HEK293 (cell line): ENCODE measurements around the gene TRPC4AP.

Source experiments
- CTCF ChIP-seq: fragments of 450-650 bp; formaldehyde crosslinking; IDR thresholded peaks from 2 replicates; pipeline ENCODE4 v1.5.1; 2016; ENCODE audit warnings: missing biosample characterization, missing genetic modification characterization
- GLIS1 ChIP-seq: fragments of 450-650 bp; formaldehyde crosslinking; IDR thresholded peaks from 2 replicates; pipeline ENCODE4 v1.5.1; 2016; ENCODE audit warnings: missing biosample characterization, missing genetic modification characterization
- GLIS2 ChIP-seq: fragments of 450-650 bp; formaldehyde crosslinking; IDR thresholded peaks from 2 replicates; pipeline ENCODE4 v1.5.1; 2016; ENCODE audit warnings: missing biosample characterization, missing genetic modification characterization
- IKZF3 ChIP-seq: fragments of 450-650 bp; IDR thresholded peaks from 2 replicates; pipeline ENCODE4 v1.5.0; 2018; ENCODE audit warnings: missing biosample characterization, mild to moderate bottlenecking, missing genetic modification characterization, moderate library complexity
- KLF1 ChIP-seq: fragments of 450-650 bp; formaldehyde crosslinking; IDR thresholded peaks from 2 replicates; pipeline ENCODE4 v1.5.1; 2016; ENCODE audit warnings: missing biosample characterization, missing genetic modification characterization
- KLF9 ChIP-seq: fragments of 450-650 bp; formaldehyde crosslinking; IDR thresholded peaks from 2 replicates; pipeline ENCODE4 v1.5.1; 2016; ENCODE audit warnings: missing biosample characterization, missing genetic modification characterization, low read depth
- OVOL3 ChIP-seq: fragments of 450-650 bp; formaldehyde crosslinking; IDR thresholded peaks from 2 replicates; pipeline ENCODE4 v1.5.1; 2016; ENCODE audit warnings: missing biosample characterization, missing genetic modification characterization
- PBX3 ChIP-seq: sonication (generic); formaldehyde crosslinking; IDR thresholded peaks from 2 replicates; pipeline ENCODE4 v1.8.1; 2022; ENCODE audit warnings: mild to moderate bottlenecking, moderate library complexity, missing genetic modification reagents
- REPIN1 ChIP-seq: fragments of 450-650 bp; formaldehyde crosslinking; IDR thresholded peaks from 2 replicates; pipeline ENCODE4 v1.5.1; 2017; ENCODE audit warnings: missing biosample characterization, missing genetic modification characterization, low read depth
- SALL2 ChIP-seq: fragments of 450-650 bp; formaldehyde crosslinking; IDR thresholded peaks from 2 replicates; pipeline ENCODE4 v1.5.0; 2017; ENCODE audit warnings: missing biosample characterization, mild to moderate bottlenecking, missing genetic modification characterization, borderline replicate concordance
- SCRT2 ChIP-seq: fragments of 450-650 bp; formaldehyde crosslinking; IDR thresholded peaks from 2 replicates; pipeline ENCODE4 v1.5.1; 2016; ENCODE audit warnings: missing biosample characterization, missing genetic modification characterization
- YY1 ChIP-seq: fragments of 450-650 bp; formaldehyde crosslinking; IDR thresholded peaks from 2 replicates; pipeline ENCODE4 v1.5.1; 2018; ENCODE audit warnings: missing biosample characterization, missing genetic modification characterization
- ZBTB7A ChIP-seq: fragments of 450-650 bp; formaldehyde crosslinking; IDR thresholded peaks from 2 replicates; pipeline ENCODE4 v1.5.1; 2016; ENCODE audit warnings: low read depth, missing biosample characterization, missing genetic modification characterization
- ZBTB8A ChIP-seq: fragments of 450-650 bp; formaldehyde crosslinking; IDR thresholded peaks from 2 replicates; pipeline ENCODE4 v1.5.1; 2016; ENCODE audit warnings: missing biosample characterization, missing genetic modification characterization
- ZNF10 ChIP-seq: fragments of 450-650 bp; formaldehyde crosslinking; IDR thresholded peaks from 2 replicates; pipeline ENCODE4 v1.5.1; 2017; ENCODE audit warnings: missing biosample characterization, missing genetic modification characterization
- ZNF114 ChIP-seq: fragments of 450-650 bp; formaldehyde crosslinking; IDR thresholded peaks from 2 replicates; pipeline ENCODE4 v1.5.0; 2017; ENCODE audit warnings: missing biosample characterization, missing genetic modification characterization
- ZNF16 ChIP-seq: fragments of 450-650 bp; formaldehyde crosslinking; IDR thresholded peaks from 2 replicates; pipeline ENCODE4 v1.5.1; 2016; ENCODE audit warnings: low read depth, missing biosample characterization, missing genetic modification characterization
- ZNF18 ChIP-seq: fragments of 450-650 bp; formaldehyde crosslinking; IDR thresholded peaks from 2 replicates; pipeline ENCODE4 v1.5.1; 2016; ENCODE audit warnings: missing biosample characterization, missing genetic modification characterization
- ZNF23 ChIP-seq: fragments of 450-650 bp; formaldehyde crosslinking; IDR thresholded peaks from 2 replicates; pipeline ENCODE4 v1.5.1; 2016; ENCODE audit warnings: missing biosample characterization, missing genetic modification characterization, borderline replicate concordance
- ZNF24 ChIP-seq: fragments of 450-650 bp; formaldehyde crosslinking; IDR thresholded peaks from 2 replicates; pipeline ENCODE4 v1.5.1; 2016; ENCODE audit warnings: missing biosample characterization, missing genetic modification characterization
- ZNF248 ChIP-seq: fragments of 450-650 bp; formaldehyde crosslinking; IDR thresholded peaks from 2 replicates; pipeline ENCODE4 v1.5.1; 2017; ENCODE audit warnings: missing biosample characterization, missing genetic modification characterization
- ZNF266 ChIP-seq: fragments of 450-650 bp; formaldehyde crosslinking; IDR thresholded peaks from 2 replicates; pipeline ENCODE4 v1.5.1; 2016; ENCODE audit warnings: missing biosample characterization, missing genetic modification characterization, low read depth
- ZNF292 ChIP-seq: fragments of 450-650 bp; formaldehyde crosslinking; IDR thresholded peaks from 2 replicates; pipeline ENCODE4 v1.5.1; 2016; ENCODE audit warnings: low read depth, missing biosample characterization, missing genetic modification characterization, borderline replicate concordance
- ZNF366 ChIP-seq: fragments of 450-650 bp; formaldehyde crosslinking; conservative IDR thresholded peaks from 2 replicates; pipeline ENCODE4 v1.5.1; 2016; ENCODE audit warnings: missing biosample characterization, missing genetic modification characterization
- ZNF433 ChIP-seq: fragments of 450-650 bp; formaldehyde crosslinking; IDR thresholded peaks from 2 replicates; pipeline ENCODE4 v1.5.1; 2016; ENCODE audit warnings: missing biosample characterization, missing genetic modification characterization, low read depth
- ZNF510 ChIP-seq: fragments of 450-650 bp; formaldehyde crosslinking; IDR thresholded peaks from 2 replicates; pipeline ENCODE4 v1.5.1; 2018; ENCODE audit warnings: mild to moderate bottlenecking, missing genetic modification characterization, missing biosample characterization; ENCODE audit not compliant: insufficient replicate concordance
- ZNF521 ChIP-seq: fragments of 450-650 bp; formaldehyde crosslinking; IDR thresholded peaks from 2 replicates; pipeline ENCODE4 v1.5.1; 2017; ENCODE audit warnings: missing biosample characterization, mild to moderate bottlenecking, missing genetic modification characterization
- ZNF549 ChIP-seq: fragments of 450-650 bp; IDR thresholded peaks from 2 replicates; pipeline ENCODE4 v1.5.1; 2018; ENCODE audit warnings: missing biosample characterization, missing genetic modification characterization, mild to moderate bottlenecking, inconsistent platforms, moderate library complexity
- ZNF610 ChIP-seq: fragments of 450-650 bp; formaldehyde crosslinking; IDR thresholded peaks from 2 replicates; pipeline ENCODE4 v1.5.1; 2016; ENCODE audit warnings: missing biosample characterization, missing genetic modification characterization, borderline replicate concordance
- ZNF623 ChIP-seq: fragments of 450-650 bp; formaldehyde crosslinking; IDR thresholded peaks from 2 replicates; pipeline ENCODE4 v1.5.1; 2016; ENCODE audit warnings: missing biosample characterization, missing genetic modification characterization
- ZNF624 ChIP-seq: fragments of 450-650 bp; formaldehyde crosslinking; IDR thresholded peaks from 2 replicates; pipeline ENCODE4 v1.5.1; 2017; ENCODE audit warnings: missing biosample characterization, missing genetic modification characterization
- ZNF654 ChIP-seq: fragments of 450-650 bp; formaldehyde crosslinking; IDR thresholded peaks from 2 replicates; pipeline ENCODE4 v1.5.1; 2016; ENCODE audit warnings: low read depth, missing biosample characterization, missing genetic modification characterization
- ZNF664 ChIP-seq: fragments of 450-650 bp; formaldehyde crosslinking; IDR thresholded peaks from 2 replicates; pipeline ENCODE4 v1.5.1; 2016; ENCODE audit warnings: missing biosample characterization, missing genetic modification characterization
- ZNF707 ChIP-seq: fragments of 450-650 bp; formaldehyde crosslinking; IDR thresholded peaks from 2 replicates; pipeline ENCODE4 v1.5.1; 2016; ENCODE audit warnings: missing biosample characterization, missing genetic modification characterization
- ZNF777 ChIP-seq: fragments of 450-650 bp; formaldehyde crosslinking; IDR thresholded peaks from 2 replicates; pipeline ENCODE4 v1.5.1; 2017; ENCODE audit warnings: missing biosample characterization, missing genetic modification characterization, borderline replicate concordance
- ZNF792 ChIP-seq: fragments of 450-650 bp; formaldehyde crosslinking; IDR thresholded peaks from 2 replicates; pipeline ENCODE4 v1.5.1; 2016; ENCODE audit warnings: missing biosample characterization, missing genetic modification characterization
- ZNF843 ChIP-seq: fragments of 450-650 bp; formaldehyde crosslinking; IDR thresholded peaks from 2 replicates; pipeline ENCODE4 v1.5.1; 2016; ENCODE audit warnings: missing biosample characterization, missing genetic modification characterization
- ZXDB ChIP-seq: fragments of 450-650 bp; formaldehyde crosslinking; IDR thresholded peaks from 2 replicates; pipeline ENCODE4 v1.5.1; 2016; ENCODE audit warnings: missing biosample characterization, missing genetic modification characterization

TRPC4AP gene

GRCh38 chr20:35093267-35093884 is 769 bp upstream of the TRPC4AP start (continued):
- TF ChIP-seq KLF9 (tag by site-specific recombination) (0 out of 2 replicates have a peak, but pooled peaks have one; percentile 9), ZNF114 (tag by site-specific recombination) (no peak), CTCF (tag by site-specific recombination) (no peak), KLF1 (tag by site-specific recombination) (no peak), ZNF510 (no peak), ZNF16 (no peak), GLIS2 (no peak), GLIS1 (tag by site-specific recombination) (peak; percentile 93), SALL2 (tag by site-specific recombination) (no peak), ZNF654 (tag by site-specific recombination) (no peak; the same call in 1 of the 2 replicates), ZNF843 (tag by site-specific recombination) (no peak), ZNF623 (tag by site-specific recombination) (no peak), ZNF664 (tag by site-specific recombination) (no peak), ZNF292 (tag by site-specific recombination) (no peak), ZNF23 (tag by site-specific recombination) (no peak), YY1 (tag by site-specific recombination) (no peak), OVOL3 (no peak), ZNF24 (peak; percentile 55; the same call in 1 of the 2 replicates), SCRT2 (tag by site-specific recombination) (no peak), ZNF266 (tag by site-specific recombination) (no peak), ZNF18 (tag by site-specific recombination) (no peak), REPIN1 (tag by site-specific recombination) (no peak), ZNF777 (no peak), ZNF792 (tag by site-specific recombination) (no peak), ZNF521 (tag by site-specific recombination) (no peak), ZNF610 (tag by site-specific recombination) (no peak), ZNF707 (tag by site-specific recombination) (no peak), ZNF366 (peak; percentile 69), ZNF248 (tag by site-specific recombination) (no peak), ZXDB (tag by site-specific recombination) (no peak; the same call in 1 of the 2 replicates), ZNF549 (no peak), ZBTB7A (tag by site-specific recombination) (no peak), ZNF433 (tag by site-specific recombination) (no peak), ZBTB8A (0 out of 2 replicates have a peak, but pooled peaks have one; percentile 9), PBX3 (no peak), IKZF3 (tag by site-specific recombination) (peak; percentile 76), ZNF624 (tag by site-specific recombination) (no peak), ZNF10 (tag by site-specific recombination) (no peak)
